ENCODE measurements around the gene CACNA1D. TPM values are rescaled to one million over a fixed set of nuclear protein-coding genes. Genes with fewer than 3 reads are reported as not detected.

CACNA1D gene
- total and polyA plus RNA-seq, 9 of the 15 experiments (the other 6 are each of a cell fraction or from before 2014, with no cell fraction given): 0.29 TPM; not detected in 8

- no peak overlapping the region for H3K4me3 ChIP-seq
- no peak overlapping the region for H2AFZ ChIP-seq (ENCODE audit: low read depth, low read length)
- BruUV-seq (replicated peaks): no TSS peak
- H3K9me1 ChIP-seq (ENCODE audit: control insufficient read depth, insufficient read depth, low read length): no peaks in the 10 kb centered on the region
- H3K36me3 ChIP-seq (ENCODE audit: control insufficient read depth, insufficient read depth, low read length): no peaks in the 10 kb centered on the region
- no peak for DNase-seq (ENCODE audit: extremely low read depth in 1 of 4, low spot score in 3 of 4)
- intact Hi-C loops (cut with micrococcal nuclease): no loop called here
- POLR2A ChIA-PET: no interaction called here
- no peaks in the 10 kb centered on the region; the same call in 1 of the 2 replicates for H4K20me1 ChIP-seq (replicated peaks; ENCODE audit: control insufficient read depth, insufficient read depth, low read length)
- FAIRE-seq: no peak
- in situ Hi-C loops (cut with MboI): no loop called here
- H3K4me1 ChIP-seq (replicated peaks in 1 of 2; ENCODE audit: control insufficient read depth in 2 of 2, insufficient read depth in 2 of 2, low read length in 2 of 2): no peaks in the 10 kb centered on the region
- CTCF ChIA-PET (ENCODE audit: low intra/inter-chr PET ratio): no interaction called here
- H3K79me2 ChIP-seq (ENCODE audit: control insufficient read depth, insufficient read depth, low read length): no peaks in the 10 kb centered on the region
- no peak overlapping the region for H3K9ac ChIP-seq (ENCODE audit: insufficient read depth in 1 of 2, low read depth in 2 of 2, low read length in 2 of 2)
- H3K27me3 ChIP-seq (ENCODE audit: control insufficient read depth in 2 of 2, insufficient read depth in 2 of 2, low read length in 2 of 2): peaks cover 3 to 12% of the 10 kb centered on the region in 2 experiments; a peak in 2 of 5 replicates
- H3K4me2 ChIP-seq (ENCODE audit: insufficient read depth, low read length): no peak overlapping the region
- WGBS (ENCODE audit: insufficient coverage, low coverage, missing lambda C conversion rate): 2% methylated on average over 4 of the region's 4 CpGs
- no peak overlapping the region for H3K27ac ChIP-seq (ENCODE audit: extremely low read depth, low read depth, low read length)
- ATAC-seq: no peak
- no peaks in the 10 kb centered on the region for H3K9me3 ChIP-seq (replicated peaks; ENCODE audit: control insufficient read depth, insufficient read depth, low read depth, low read length)
- no peak for TF ChIP-seq ATF6 (CRISPR knock-in tag; IDR thresholded peaks at IDR 0.05)
- no peak for TF ChIP-seq THRA (IDR thresholded peaks at IDR 0.05)
- TF ChIP-seq KDM1A (IDR thresholded peaks at IDR 0.05): no peak
- TF ChIP-seq, protein P1, sequence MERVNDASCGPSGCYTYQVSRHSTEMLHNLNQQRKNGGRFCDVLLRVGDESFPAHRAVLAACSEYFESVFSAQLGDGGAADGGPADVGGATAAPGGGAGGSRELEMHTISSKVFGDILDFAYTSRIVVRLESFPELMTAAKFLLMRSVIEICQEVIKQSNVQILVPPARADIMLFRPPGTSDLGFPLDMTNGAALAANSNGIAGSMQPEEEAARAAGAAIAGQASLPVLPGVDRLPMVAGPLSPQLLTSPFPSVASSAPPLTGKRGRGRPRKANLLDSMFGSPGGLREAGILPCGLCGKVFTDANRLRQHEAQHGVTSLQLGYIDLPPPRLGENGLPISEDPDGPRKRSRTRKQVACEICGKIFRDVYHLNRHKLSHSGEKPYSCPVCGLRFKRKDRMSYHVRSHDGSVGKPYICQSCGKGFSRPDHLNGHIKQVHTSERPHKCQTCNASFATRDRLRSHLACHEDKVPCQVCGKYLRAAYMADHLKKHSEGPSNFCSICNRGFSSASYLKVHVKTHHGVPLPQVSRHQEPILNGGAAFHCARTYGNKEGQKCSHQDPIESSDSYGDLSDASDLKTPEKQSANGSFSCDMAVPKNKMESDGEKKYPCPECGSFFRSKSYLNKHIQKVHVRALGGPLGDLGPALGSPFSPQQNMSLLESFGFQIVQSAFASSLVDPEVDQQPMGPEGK (CRISPR knock-in tag; IDR thresholded peaks at IDR 0.05; ENCODE audit: borderline replicate concordance): no peak
- TF ChIP-seq ZBTB12 (CRISPR knock-in tag; IDR thresholded peaks at IDR 0.05): no peak
- no peak for TF ChIP-seq OTX1 (CRISPR knock-in tag; IDR thresholded peaks at IDR 0.05)
- TF ChIP-seq ZNF224 (CRISPR knock-in tag; IDR thresholded peaks at IDR 0.05): no peak
- TF ChIP-seq NEUROD1 (IDR thresholded peaks at IDR 0.05; ENCODE audit: borderline replicate concordance, low read depth, low read length, partially characterized antibody): no peak
- TF ChIP-seq PYGO2 (tag; IDR thresholded peaks at IDR 0.05): no peak
- TF ChIP-seq, protein P2, sequence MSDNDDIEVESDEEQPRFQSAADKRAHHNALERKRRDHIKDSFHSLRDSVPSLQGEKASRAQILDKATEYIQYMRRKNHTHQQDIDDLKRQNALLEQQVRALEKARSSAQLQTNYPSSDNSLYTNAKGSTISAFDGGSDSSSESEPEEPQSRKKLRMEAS (CRISPR knock-in tag; IDR thresholded peaks at IDR 0.05): no peak
These were observed 60.7 kb downstream of the CACNA1D start for GRCh38 chr3:53555068-53555588.

Data from K562 (cell line).